Omental fat pad (tissue), 4 donors: ENCODE measurements around the gene TAF1B. TPM values are rescaled to one million over a fixed set of nuclear protein-coding genes. Genes with fewer than 3 reads are reported as not detected.

Experiments
- ATAC-seq: fragments of 150-250 bp; one replicate; pipeline ENCODE4 v1.9.1; 2016; ENCODE audit warnings: mild to moderate bottlenecking, moderate library complexity; ENCODE audit not compliant: low FRiP score
- DNase-seq: peaks from one replicate; pipeline ENCODE4 v3.0.0-alpha.2; 2019; ENCODE audit warnings: low spot score
- CTCF ChIP-seq, 3 donors: fragments of 450-650 bp; IDR thresholded peaks; one replicate each; pipeline ENCODE4 v1.5.1; 2016 to 2017; ENCODE audit warnings: antibody characterized with exemption in 3 of 3, mild to moderate bottlenecking in 3 of 3, moderate library complexity in 2 of 3
- total RNA-seq, 4 donors: library from RNA; depleted of rRNA; stranded (reverse); fragments of >200 nt; gene quantifications; one replicate each; pipeline ENCODE4 v1.1.0, GENCODE V29; 2016

TAF1B gene
- total RNA-seq, 4 donors from 2014 or later: 16.1 to 21.1 (median 19.1) TPM

- no peak for TF ChIP-seq CTCF (IDR thresholded peaks at IDR 0.05)
- no peak for ATAC-seq
- no peak for DNase-seq
Measured at GRCh38 chr2:9814129-9814868, 29.0 kb upstream of the TAF1B start.

GRCh38 chr2:9815076-9815475, 28.2 kb upstream of the TAF1B start:
- ATAC-seq (no peak), DNase-seq (no peak)
- no peak for TF ChIP-seq CTCF (IDR thresholded peaks at IDR 0.05)

GRCh38 chr2:9815844-9816279, 27.4 kb upstream of the TAF1B start:
- ATAC-seq (no peak), DNase-seq (no peak)
- no peak for TF ChIP-seq CTCF (IDR thresholded peaks at IDR 0.05)

GRCh38 chr2:9818097-9818496, 25.2 kb upstream of the TAF1B start:
- no peak for TF ChIP-seq CTCF (IDR thresholded peaks at IDR 0.05)
- DNase-seq (no peak), ATAC-seq (no peak)

GRCh38 chr2:9819551-9819950, 23.7 kb upstream of the TAF1B start:
- no peak for TF ChIP-seq CTCF (IDR thresholded peaks at IDR 0.05)
- no peak for DNase-seq
- no peak for ATAC-seq

- no peak for TF ChIP-seq CTCF (IDR thresholded peaks at IDR 0.05)
- ATAC-seq (no peak), DNase-seq (no peak)
Measured at GRCh38 chr2:9820020-9820973, 23.0 kb upstream of the TAF1B start.
